NOMO-1 (cell line): ENCODE measurements around the gene SMYD1.

Experiments
- DNase-seq, 2 experiments: peaks; one replicate each; lab custom pipeline; 2025; ENCODE audit not compliant: unreplicated experiment in 2 of 2; lab: John Stamatoyannopoulos, UW

The SMYD1 gene

DNA sequence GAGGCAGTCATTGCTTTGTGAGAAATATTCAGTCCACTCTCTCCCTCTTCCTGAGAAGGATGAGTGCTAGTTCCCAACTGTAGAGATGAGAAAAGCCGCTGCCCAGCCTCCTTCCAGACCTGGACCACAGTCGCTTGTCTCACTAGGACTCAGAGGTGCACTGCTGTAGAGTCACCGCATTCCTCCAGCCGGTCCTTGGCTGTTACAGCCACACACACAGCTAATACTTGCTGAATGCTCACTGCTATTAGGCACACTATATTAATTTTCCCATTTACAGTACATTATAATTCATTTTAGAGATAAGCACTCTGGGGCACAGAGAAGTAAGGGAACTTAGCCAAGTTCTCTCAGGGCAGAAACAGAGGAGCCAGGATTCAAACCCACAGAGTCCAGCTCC lies 70.2 kb downstream of the SMYD1 start:
- DNase-seq: no peak

DNA sequence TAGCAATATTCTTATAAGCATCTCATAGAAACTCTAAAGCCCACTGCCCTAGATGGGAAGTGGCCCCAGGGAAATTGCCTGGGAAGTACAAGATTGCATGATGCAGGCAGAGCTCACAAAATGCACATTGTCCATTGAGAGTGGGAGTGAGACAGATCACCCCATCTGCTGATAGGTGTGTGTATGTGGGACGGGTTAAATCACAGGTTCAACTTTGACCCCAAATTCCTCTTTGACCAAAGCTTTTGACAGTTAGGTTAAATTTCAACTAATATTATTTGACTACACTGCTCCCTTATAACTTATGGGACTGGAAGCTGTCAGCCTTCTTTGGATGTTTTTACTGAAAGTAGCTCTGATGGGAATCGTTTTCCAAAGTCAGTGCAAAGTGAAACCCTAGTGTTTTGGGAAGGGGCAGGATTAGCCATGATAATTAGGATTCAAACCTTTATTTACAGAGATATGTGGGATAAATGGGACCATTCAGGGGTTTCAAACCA lies 71.6 kb downstream of the SMYD1 start:
- no peak for DNase-seq

DNA sequence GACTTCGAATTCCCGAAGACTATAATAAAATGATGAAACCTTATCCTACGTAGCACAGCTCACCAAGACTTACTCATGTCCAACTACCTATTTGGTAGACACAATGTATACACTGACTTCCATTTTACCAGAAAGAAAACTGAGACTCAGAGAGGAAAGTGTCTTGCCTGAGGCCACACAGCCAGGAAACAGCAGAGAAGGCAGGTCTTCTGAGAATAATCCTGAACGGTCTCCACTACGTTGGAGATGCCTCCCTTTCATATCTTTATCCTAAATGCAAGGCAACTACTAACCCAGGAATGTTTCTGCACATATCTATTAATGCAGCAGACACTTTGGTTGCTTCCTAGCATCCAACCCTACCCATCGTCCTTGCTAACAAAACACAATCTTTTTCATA lies 72.2 kb downstream of the SMYD1 start:
- no peak for DNase-seq

DNA sequence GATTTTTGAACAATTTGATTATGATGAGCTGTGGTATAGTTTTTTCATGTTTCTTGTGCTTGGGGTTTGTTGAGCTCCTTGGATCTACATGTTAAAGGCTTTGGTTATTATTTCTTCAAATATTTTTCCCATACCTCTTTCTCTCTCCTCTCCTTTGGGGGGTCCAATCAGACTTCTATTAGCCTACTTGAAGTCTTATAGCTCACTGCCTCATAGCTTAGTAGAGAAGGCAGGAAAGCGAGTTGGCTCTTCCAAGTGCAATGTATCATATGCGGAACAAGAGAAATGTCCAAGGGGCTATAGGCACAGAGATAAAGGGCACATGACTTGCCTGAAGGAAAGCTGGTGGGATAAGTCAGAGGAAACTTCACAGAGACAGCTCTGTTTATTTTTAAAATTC lies 74.3 kb downstream of the SMYD1 start:
- no peak for DNase-seq

GRCh38 chr2:88144271-88144670 lies 76.6 kb downstream of the SMYD1 start:
- no peak for DNase-seq

DNA sequence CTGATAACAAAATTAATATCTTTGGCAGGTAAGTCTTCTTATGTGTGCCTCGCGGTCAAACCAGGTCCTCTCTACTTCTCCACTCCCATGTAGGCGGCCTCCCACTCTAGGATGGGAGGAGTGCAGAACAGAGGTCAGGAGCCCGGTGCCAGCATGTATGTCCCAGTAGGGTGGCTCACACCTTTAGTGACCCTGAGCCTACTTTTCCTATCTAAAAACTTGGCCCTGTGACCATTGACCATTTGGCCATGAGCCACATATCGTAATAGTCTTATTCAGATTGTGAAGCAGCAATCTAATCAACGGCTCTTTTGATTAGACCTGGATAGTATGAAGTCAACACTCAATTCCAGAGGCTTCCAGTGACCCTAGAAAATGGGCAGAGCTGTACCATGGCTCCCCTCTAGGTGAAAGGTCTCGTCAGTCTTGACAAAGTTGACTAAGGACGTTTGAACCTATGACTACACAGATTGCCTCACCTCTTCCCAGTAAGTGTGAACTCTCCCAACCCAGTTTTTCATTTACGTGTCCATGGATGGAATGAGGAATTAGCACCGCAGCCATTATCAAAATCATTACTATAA lies 77.4 kb downstream of the SMYD1 start:
- DNase-seq: no peak

GRCh38 chr2:88146590-88146989 lies 79.0 kb downstream of the SMYD1 start:
- no peak for DNase-seq

DNA sequence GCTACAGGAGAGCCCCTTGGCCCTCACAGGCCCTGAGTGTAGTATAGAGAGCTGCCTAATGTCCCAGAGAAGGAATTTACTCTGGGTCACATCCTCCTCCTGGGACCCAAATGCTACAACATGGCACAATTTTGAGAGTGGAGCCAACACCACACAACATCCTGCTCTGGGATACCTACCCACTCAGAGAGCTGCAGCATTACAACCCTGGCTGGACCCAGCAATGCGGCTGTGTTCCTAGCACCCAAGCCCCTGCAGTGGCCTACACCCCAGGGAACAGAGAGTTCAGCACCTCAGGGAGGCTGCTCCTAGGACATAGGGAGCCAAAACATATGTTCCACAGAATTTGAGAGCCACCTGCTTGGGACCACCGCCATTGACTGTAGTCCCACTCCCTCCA lies 79.5 kb downstream of the SMYD1 start:
- DNase-seq: no peak

DNA sequence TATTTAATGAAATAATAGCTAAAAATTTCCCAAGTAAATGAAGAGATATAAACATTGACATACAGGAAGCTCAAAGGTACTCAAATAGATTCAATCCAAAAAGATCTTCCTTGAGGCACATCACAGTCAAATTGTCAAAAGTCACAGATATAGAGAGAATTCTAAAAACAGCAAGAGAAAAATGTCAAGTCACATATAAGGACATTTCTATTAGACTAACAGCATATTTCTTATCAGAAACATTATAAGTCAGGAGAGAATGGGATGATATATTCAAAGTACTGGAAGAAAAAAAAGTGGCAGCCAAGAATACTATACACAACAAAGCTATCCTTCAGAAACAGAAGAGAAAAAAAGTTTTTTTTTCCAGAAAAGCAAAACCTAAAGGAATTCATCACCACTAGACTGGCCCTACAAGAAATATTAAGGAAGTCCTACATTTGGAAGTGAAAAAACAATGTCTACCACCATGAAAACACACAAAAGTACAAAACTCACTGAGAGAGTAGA lies 81.4 kb downstream of the SMYD1 start:
- DNase-seq: no peak

DNA sequence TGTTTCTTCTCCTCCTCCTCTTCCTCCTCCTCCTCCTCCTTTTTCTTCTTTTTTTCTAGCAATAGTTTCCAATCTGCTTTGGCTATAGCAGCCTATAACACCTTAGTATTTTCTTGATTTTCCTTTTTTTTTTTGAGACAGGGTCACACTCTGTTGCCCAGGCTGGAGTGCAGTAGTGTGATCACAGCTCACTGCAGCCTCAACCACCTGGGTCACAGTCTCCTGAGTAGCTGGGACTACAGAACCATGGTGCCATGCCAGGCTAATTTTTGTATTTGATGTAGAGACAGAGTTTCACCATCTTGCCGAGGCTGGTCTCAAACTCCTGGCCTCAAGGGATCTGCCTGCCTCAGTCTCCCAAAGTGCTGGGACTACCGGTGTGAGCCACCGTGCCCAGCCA lies 91.9 kb downstream of the SMYD1 start:
- no peak for DNase-seq

DNA sequence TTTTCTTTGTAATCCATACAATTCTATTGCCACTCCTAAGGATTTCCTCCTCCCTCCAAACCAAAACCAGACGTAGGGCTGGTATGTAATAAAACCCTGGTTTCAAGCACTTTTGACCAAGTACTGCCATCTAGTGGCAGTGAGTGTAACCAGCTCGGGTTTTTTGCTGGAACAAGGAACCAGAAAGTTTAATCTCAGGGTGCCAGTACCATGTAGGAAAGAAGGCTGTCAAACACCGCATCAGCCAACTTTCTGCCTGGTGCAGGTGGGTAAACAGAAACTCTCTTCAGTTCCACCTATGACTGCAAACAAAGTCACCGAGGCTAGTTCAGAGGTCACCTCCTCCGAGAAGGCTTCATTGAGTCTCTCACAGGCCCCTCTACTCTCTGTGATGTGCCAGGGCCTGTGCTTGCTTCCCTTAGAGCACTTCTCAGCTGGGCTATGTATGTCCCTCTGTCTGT lies 92.4 kb downstream of the SMYD1 start:
- peak; percentile 30 to 67 for DNase-seq

GRCh38 chr2:88160517-88160916 lies 92.9 kb downstream of the SMYD1 start:
- no peak for DNase-seq

- DNase-seq: no peak
These were observed 94.0 kb downstream of the SMYD1 start for GRCh38 chr2:88161446-88162244.
